Measurements from ENCODE around the gene ASXL1. TPM values are rescaled to one million over a fixed set of nuclear protein-coding genes. Genes with fewer than 3 reads are reported as not detected.

The ASXL1 gene
- total RNA-seq, 6 experiments from 2014 or later, result 49.0 to 62.4 (median 54.4) TPM

DNA sequence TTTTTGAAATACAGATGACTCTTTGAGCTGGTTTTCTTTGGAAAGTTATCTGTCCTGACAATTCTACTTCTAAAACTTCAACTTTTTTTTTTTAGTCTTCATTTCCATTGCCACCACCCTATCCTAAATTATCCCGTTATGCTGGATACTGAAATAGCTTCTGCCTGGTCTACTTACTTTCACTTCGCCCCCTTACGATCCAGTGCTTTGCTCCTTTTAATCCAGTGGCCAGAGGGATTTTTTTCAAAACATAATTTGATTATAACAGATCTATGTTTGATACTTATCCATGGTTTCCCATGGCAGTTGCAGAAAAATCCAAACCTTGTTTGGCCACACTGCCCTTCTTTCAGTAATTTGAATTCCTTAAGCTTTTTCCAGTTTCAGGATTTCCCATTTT, 27.4 kb downstream of the ASXL1 start:
- Mint-ChIP-seq H3K27me3 (ENCODE audit: insufficient read depth) (no peaks in the 10 kb centered on the region), H3K4me3 (no peak overlapping the region), H3K9me3 (no peaks in the 10 kb centered on the region), H3K27ac (peak overlapping the region; percentile 47), H3K4me1 (ENCODE audit: low read depth) (peaks cover 36% of the 10 kb centered on the region), H3K36me3 (ENCODE audit: low read depth) (no peaks in the 10 kb centered on the region)
- no peak for DNase-seq
- TF ChIP-seq, protein P1, sequence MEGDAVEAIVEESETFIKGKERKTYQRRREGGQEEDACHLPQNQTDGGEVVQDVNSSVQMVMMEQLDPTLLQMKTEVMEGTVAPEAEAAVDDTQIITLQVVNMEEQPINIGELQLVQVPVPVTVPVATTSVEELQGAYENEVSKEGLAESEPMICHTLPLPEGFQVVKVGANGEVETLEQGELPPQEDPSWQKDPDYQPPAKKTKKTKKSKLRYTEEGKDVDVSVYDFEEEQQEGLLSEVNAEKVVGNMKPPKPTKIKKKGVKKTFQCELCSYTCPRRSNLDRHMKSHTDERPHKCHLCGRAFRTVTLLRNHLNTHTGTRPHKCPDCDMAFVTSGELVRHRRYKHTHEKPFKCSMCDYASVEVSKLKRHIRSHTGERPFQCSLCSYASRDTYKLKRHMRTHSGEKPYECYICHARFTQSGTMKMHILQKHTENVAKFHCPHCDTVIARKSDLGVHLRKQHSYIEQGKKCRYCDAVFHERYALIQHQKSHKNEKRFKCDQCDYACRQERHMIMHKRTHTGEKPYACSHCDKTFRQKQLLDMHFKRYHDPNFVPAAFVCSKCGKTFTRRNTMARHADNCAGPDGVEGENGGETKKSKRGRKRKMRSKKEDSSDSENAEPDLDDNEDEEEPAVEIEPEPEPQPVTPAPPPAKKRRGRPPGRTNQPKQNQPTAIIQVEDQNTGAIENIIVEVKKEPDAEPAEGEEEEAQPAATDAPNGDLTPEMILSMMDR (IDR thresholded peaks at IDR 0.05), result no peak

GRCh38 chr20:32386091-32386490, 28.0 kb downstream of the ASXL1 start:
- Mint-ChIP-seq H3K27me3 (ENCODE audit: insufficient read depth) (no peaks in the 10 kb centered on the region), H3K27ac (peak overlapping the region; percentile 47), H3K4me3 (no peak overlapping the region), H3K36me3 (ENCODE audit: low read depth) (peaks cover 5% of the 10 kb centered on the region; the same call in 1 of the 2 replicates), H3K4me1 (ENCODE audit: low read depth) (peaks cover 42% of the 10 kb centered on the region), H3K9me3 (no peaks in the 10 kb centered on the region)
- DNase-seq, result no peak
- TF ChIP-seq, protein P1 (IDR thresholded peaks at IDR 0.05), result no peak

GRCh38 chr20:32387252-32387651, 29.1 kb downstream of the ASXL1 start:
- no peak overlapping the region for H3K27ac Mint-ChIP-seq
- DNase-seq, result no peak
- no peak overlapping the region for H3K4me3 Mint-ChIP-seq

GRCh38 chr20:32391003-32391402, 32.9 kb downstream of the ASXL1 start:
- Mint-ChIP-seq H3K27ac (no peak overlapping the region), H3K36me3 (ENCODE audit: low read depth) (peaks cover 18% of the 10 kb centered on the region; the same call in 1 of the 2 replicates), H3K9me3 (no peaks in the 10 kb centered on the region), H3K27me3 (ENCODE audit: insufficient read depth) (no peaks in the 10 kb centered on the region), H3K4me3 (no peak overlapping the region), H3K4me1 (ENCODE audit: low read depth) (peaks cover 36% of the 10 kb centered on the region)
- TF ChIP-seq, protein P1 (IDR thresholded peaks at IDR 0.05), result no peak
- DNase-seq, result no peak

More at GRCh38 chr20:32387252-32387651, 29.1 kb downstream of the ASXL1 start:
- TF ChIP-seq, protein P1 (IDR thresholded peaks at IDR 0.05), result no peak
- Mint-ChIP-seq H3K9me3 (no peaks in the 10 kb centered on the region), H3K27me3 (ENCODE audit: insufficient read depth) (no peaks in the 10 kb centered on the region), H3K36me3 (ENCODE audit: low read depth) (peaks cover 13% of the 10 kb centered on the region; the same call in 1 of the 2 replicates), H3K4me1 (ENCODE audit: low read depth) (peaks cover 45% of the 10 kb centered on the region)

- Mint-ChIP-seq H3K4me1 (ENCODE audit: low read depth) (peaks cover 32% of the 10 kb centered on the region), H3K9me3 (no peaks in the 10 kb centered on the region), H3K36me3 (ENCODE audit: low read depth) (peaks cover 25% of the 10 kb centered on the region), H3K27ac (no peak overlapping the region; the same call in 1 of the 2 replicates), H3K4me3 (no peak overlapping the region), H3K27me3 (ENCODE audit: insufficient read depth) (no peaks in the 10 kb centered on the region)
- TF ChIP-seq, protein P1 (IDR thresholded peaks at IDR 0.05), result no peak
- DNase-seq, result no peak
Measured at GRCh38 chr20:32395066-32395465, 36.9 kb downstream of the ASXL1 start.
